Nucleus accumbens (tissue), 56 donors: ENCODE results near the gene TAS1R3.
A peak's percentile ranks its signal among the peaks of the same experiment; 100 is the strongest.

Experiments
- DNase-seq, 56 donors: peaks; one replicate each; lab custom pipeline; 2025; lab: John Stamatoyannopoulos, UW

TAS1R3 gene

GRCh38 chr1:1348420-1349255, 17.6 kb downstream of the TAS1R3 start:
- peak in 5 of 56 donors; percentile 40 to 57 (median 49) for DNase-seq

GRCh38 chr1:1349256-1350012, 18.4 kb downstream of the TAS1R3 start, which contains the start of gene DVL1:
DVL1 (minus strand) TSS chr1:1349418; CDS start chr1:1349065, 353 bp downstream.
- DNase-seq, result peak in 41 of 56 donors; percentile 33 to 81 (median 60)

DNA sequence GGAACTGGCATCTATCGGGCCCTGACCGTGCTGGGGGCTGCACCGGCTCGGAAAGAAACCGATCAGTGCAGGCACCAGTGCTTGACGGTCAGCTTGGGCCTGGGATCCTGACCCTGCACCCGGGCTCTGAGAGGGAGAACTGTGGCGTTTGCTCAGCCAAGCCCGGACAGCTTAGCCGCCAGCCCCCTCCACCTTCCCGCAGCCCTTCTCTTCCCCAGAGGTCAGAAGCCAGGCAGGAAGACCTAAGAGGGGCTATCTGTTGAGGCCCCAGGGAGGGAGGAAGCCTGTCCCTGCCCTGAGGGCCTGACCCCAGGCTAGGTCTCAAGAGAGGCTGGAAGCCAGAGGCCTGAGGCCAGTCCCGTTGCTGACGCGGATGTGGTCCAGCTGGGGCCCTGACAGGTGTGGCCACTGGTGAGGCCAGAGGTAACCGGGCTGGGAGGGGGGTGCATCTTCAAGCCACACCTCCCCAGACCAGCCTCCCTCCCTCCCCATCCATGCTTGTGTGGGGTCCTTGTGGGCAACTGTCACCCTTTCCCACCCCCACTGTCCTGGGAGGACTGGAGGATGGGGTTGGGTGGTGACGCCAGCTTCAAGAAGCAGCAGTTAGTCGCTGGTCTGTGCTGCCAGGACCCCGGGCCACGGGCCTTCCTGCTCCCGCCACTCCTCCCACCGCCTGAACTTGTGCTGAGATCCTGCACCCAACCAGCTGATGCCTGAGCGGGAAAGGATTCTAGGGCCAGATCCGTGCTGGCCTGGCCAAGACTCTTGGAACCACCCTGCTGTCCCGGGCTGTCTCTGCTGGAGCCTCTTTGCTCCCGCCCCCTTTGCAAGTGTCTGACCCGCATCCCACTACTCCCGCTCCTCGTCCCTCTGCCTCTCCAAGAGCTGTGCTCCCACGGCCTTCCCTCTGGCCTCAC, 20.7 kb downstream of the TAS1R3 start:
- DNase-seq, result no peak

DNA sequence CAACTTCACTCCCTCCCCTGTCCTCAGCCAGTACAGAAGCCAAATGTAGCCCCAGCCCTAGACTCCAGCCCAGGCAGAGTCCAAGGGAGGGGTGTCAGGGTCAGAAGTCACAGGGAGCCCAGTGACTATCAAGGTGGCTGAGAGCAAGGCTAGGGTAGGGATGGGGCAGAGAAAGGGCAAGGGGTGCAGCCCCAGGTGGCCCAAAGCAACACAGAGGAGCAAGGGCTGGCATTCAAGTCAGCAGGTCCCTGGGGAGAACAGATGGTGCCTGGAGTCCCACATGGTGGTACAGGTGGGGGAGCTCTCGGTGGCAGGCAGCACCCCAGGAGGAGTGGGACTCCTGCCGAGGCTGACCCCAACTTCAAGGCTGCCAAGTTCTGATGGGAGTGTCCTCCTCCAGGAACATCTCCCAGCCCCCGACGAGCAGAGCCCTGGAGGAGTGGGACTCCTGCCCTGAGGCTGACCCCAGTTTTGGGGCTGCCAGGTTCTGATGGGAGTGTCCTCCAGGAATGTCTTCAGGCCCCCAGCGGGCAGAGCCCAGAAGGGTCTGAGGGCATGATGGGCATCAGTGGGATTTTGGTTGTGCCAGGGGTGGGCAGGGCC, 21.8 kb downstream of the TAS1R3 start:
- DNase-seq, result no peak

GRCh38 chr1:1353389-1354151, 22.5 kb downstream of the TAS1R3 start:
- DNase-seq, result no peak

- no peak for DNase-seq
Measured at GRCh38 chr1:1354271-1355247, 23.5 kb downstream of the TAS1R3 start.

DNA sequence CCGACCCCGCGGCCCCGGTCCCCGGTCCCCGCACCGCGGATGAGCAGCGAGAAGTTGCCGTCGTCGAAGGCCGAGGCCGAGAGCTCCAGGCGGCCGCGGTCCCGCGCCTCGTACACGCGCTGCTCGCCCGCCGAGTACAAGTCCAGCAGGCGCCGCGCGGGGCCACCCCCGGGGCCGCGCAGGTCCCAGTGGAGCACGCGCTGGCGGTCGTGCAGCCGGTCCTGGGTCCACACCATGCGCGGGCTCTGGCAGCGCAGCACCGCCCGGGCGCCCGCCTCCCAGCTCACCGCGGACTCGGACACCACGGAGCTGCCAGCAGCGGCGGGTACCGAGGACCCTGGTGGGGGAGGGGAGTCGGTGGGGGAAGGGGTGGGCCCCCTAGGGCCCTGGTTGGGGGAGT, 24.3 kb downstream of the TAS1R3 start:
- no peak for DNase-seq

- no peak for DNase-seq
Measured at GRCh38 chr1:1356166-1356795, 25.2 kb downstream of the TAS1R3 start.

DNA sequence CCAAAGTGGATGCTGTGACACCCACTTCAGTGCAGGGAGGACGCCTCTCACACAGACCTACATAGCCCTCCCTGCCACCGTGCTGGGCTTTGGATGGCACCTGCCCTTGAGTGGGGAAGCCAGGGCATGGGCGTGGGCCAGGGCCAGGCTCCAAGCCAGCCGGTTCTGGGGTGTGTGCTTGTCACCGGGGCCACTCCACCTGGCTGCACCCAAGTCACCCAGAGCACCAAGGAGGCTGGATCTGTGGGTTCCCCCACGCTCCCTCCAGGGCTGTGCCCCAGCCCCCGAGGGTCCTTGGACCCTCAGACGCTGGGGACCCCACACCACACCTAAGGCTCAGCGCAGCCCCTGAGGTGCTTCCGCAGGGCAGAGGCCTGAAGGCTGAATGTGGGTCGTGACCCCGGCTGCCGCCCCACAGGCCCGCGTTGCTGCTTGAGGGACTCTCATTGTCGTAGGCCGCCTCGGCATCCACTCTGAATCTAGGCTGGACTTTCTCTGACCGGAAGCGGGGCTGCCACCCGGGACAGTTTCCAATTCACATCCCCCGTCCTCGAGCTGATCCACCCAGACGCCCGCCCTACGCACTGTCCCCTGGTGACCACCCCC, 25.8 kb downstream of the TAS1R3 start:
- no peak for DNase-seq

- no peak for DNase-seq
Measured at GRCh38 chr1:1357871-1358432, 26.9 kb downstream of the TAS1R3 start.

- DNase-seq, result peak in 9 of 56 donors; percentile 16 to 61 (median 39)
Measured at GRCh38 chr1:1358433-1359271, 27.6 kb downstream of the TAS1R3 start, which contains the start of gene MXRA8. MXRA8 (minus strand) TSS chr1:1358555; CDS start chr1:1358504, 51 bp downstream.

DNA sequence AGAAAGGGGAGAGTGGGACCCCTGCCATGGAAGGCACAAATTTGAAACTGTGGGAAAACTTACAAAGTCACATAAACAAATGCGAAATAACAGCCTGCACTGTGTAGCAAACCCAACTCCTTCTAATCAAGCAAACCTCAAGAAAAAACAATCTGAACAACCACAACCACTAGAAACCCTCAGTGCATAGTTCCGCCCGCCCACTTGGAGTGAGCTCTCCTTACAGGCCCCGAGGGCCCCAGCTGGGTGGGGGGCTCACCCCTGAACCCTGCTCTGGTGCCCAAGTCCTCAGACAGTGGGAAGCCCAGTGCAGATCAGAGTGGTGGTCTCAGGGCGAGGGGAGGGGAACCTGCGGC, 28.2 kb downstream of the TAS1R3 start:
- DNase-seq, result no peak

- DNase-seq, result no peak
Measured at GRCh38 chr1:1359664-1360468, 28.8 kb downstream of the TAS1R3 start.

GRCh38 chr1:1360506-1361169, 29.6 kb downstream of the TAS1R3 start:
- no peak for DNase-seq
